HG03175 (cell line): ENCODE measurements around the gene MED1.
"Not testable (repeated sequence)": the region's sequence is repeated elsewhere in the genome, so short reads cannot be mapped to it uniquely, and the experiment has no call there.

ENCODE experiments used
- ATAC-seq: cut with Tn5 transposase; IDR thresholded peaks from one replicate; pipeline ENCODE4 v1.9.1; 2021; ENCODE audit warnings: mild to moderate bottlenecking, moderate library complexity; ENCODE audit not compliant: unreplicated experiment

The MED1 gene

GRCh38 chr17:39450847-39451581 is at the start of gene MED1:
Gene MED1 (minus strand): TSS chr17:39451263. CDS start chr17:39451062, 201 bp downstream.
- peak; percentile 94 for ATAC-seq

- ATAC-seq = not testable (repeated sequence)
These were observed 45.9 kb upstream of the MED1 start for GRCh38 chr17:39496921-39497320.

GRCh38 chr17:39487946-39488345 is 36.9 kb upstream of the MED1 start:
- no peak for ATAC-seq

GRCh38 chr17:39487490-39487889 is 36.4 kb upstream of the MED1 start:
- ATAC-seq = not testable (repeated sequence)

- ATAC-seq = no peak
These were observed 35.2 kb upstream of the MED1 start for GRCh38 chr17:39486242-39486641.

GRCh38 chr17:39485555-39485954 is 34.5 kb upstream of the MED1 start:
- no peak for ATAC-seq

- ATAC-seq = no peak
These were observed 33.1 kb upstream of the MED1 start for GRCh38 chr17:39484178-39484577.

GRCh38 chr17:39483506-39483905 is 32.4 kb upstream of the MED1 start:
- ATAC-seq = no peak

- not testable (repeated sequence) for ATAC-seq
These were observed 28.6 kb upstream of the MED1 start for GRCh38 chr17:39479631-39480030.

GRCh38 chr17:39473310-39473709 is 22.2 kb upstream of the MED1 start:
- no peak for ATAC-seq

- not testable (repeated sequence) for ATAC-seq
These were observed 17.5 kb upstream of the MED1 start for GRCh38 chr17:39468610-39469009.

GRCh38 chr17:39464639-39465181 is 13.6 kb upstream of the MED1 start:
- ATAC-seq = not testable (repeated sequence)

- ATAC-seq = no peak
These were observed 11.7 kb upstream of the MED1 start for GRCh38 chr17:39462631-39463375.

- no peak for ATAC-seq
These were observed 11.0 kb upstream of the MED1 start for GRCh38 chr17:39461926-39462569.

- peak; percentile 76 for ATAC-seq
These were observed 10.3 kb upstream of the MED1 start, which contains the start of gene CDK12 for GRCh38 chr17:39461113-39461925. Gene CDK12 (plus strand): TSS chr17:39461486. CDS start chr17:39462072, 586 bp downstream.

GRCh38 chr17:39455919-39456318 is 4.9 kb upstream of the MED1 start:
- no peak for ATAC-seq

- ATAC-seq = no peak
These were observed 1.0 kb downstream of the MED1 start for GRCh38 chr17:39450051-39450450.

GRCh38 chr17:39447561-39447960 is 3.5 kb downstream of the MED1 start:
- ATAC-seq = no peak

- ATAC-seq = no peak
These were observed 7.7 kb downstream of the MED1 start for GRCh38 chr17:39443326-39443725.

GRCh38 chr17:39439868-39440267 is 11.2 kb downstream of the MED1 start:
- not testable (repeated sequence) for ATAC-seq
